ENCODE measurements around the gene LIPM.

- no peak for TF ChIP-seq EZH2 (IDR thresholded peaks at IDR 0.05; ENCODE audit: insufficient read depth, poor library complexity, severe bottlenecking)
- TF ChIP-seq EZH2phosphoT487 (IDR thresholded peaks at IDR 0.05; ENCODE audit: insufficient read depth, low read depth) = no peak
These were observed 36.3 kb downstream of the LIPM start for GRCh38 chr10:88838766-88839350.

All from GM23248 (cell line).